K562 (cell line): ENCODE results near the gene DOK3. TPM values are rescaled to one million over a fixed set of nuclear protein-coding genes. Genes with fewer than 3 reads are reported as not detected.

Source experiments
- ATAC-seq: fragments of 200-7000 bp; cut with Tn5 transposase; 3 replicates; pipeline ENCODE4 v1.9.1; 2020; ENCODE audit warnings: moderate library complexity
- BruUV-seq: library from RNA; stranded (reverse); fragments of 400-500 nt; replicated peaks from 2 replicates; lab custom pipeline; 2021; lab: Mats Ljungman, UMichigan
- CTCF ChIA-PET: fragments of 300-600 bp; formaldehyde crosslinking; extraction: SDS; loops from one replicate; lab custom pipeline; 2021; ENCODE audit warnings: low intra/inter-chr PET ratio; lab: Yijun Ruan, JAX
- POLR2A ChIA-PET: fragments of 300-600, 350-650 bp; sonication (Branson Sonifier 250); formaldehyde crosslinking; extraction: SDS; loops from one replicate; lab custom pipeline; 2021; ENCODE audit warnings: antibody characterized with exemption, inconsistent platforms; lab: Yijun Ruan, JAX
- DNase-seq, 4 experiments: peaks; one replicate each; pipeline versions ENCODE4 v3.0.0 to v3.0.0-alpha.2; 2011 to 2018; ENCODE audit warnings: low spot score in 3 of 4, mixed read lengths in 3 of 4; ENCODE audit errors: extremely low read depth in 1 of 4
- FAIRE-seq: peaks from 2 replicates; lab custom pipeline; 2011; peaks lifted over from hg19 to GRCh38; lab: Jason Lieb, UNC
- H2AFZ ChIP-seq: 2 replicates; pipeline ENCODE4 v1.6.0; 2011; ENCODE audit warnings: low read depth, low read length, control low read depth, inconsistent platforms
- H3K27ac ChIP-seq: fragments of 200-600 bp; 3 replicates; pipeline ENCODE4 v1.8.0; 2011; ENCODE audit warnings: low read depth, mild to moderate bottlenecking, control low read depth, inconsistent platforms, low read length, moderate library complexity, mixed read lengths; ENCODE audit errors: extremely low read depth
- H3K27me3 ChIP-seq, 2 experiments: fragments of 300-600 bp in 1 of 2; 2 replicates in 1 of 2; 3 replicates in 1 of 2; pipeline versions ENCODE4 v1.6.0 to v1.8.0; 2011; ENCODE audit warnings: inconsistent platforms in 2 of 2, low read length in 2 of 2, mild to moderate bottlenecking in 1 of 2, mixed read lengths in 1 of 2, moderate library complexity in 1 of 2; ENCODE audit not compliant: control insufficient read depth in 2 of 2, insufficient read depth in 2 of 2
- H3K36me3 ChIP-seq: fragments of 300-600 bp; 3 replicates; pipeline ENCODE4 v1.8.0; 2011; ENCODE audit warnings: mild to moderate bottlenecking, low read length, inconsistent platforms; ENCODE audit not compliant: control insufficient read depth, insufficient read depth
- H3K4me1 ChIP-seq, 2 experiments: fragments of 200-600 bp in 1 of 2; replicated peaks in 1 of 2; 2 replicates in 1 of 2; 3 replicates in 1 of 2; pipeline versions ENCODE4 v1.5.1 to v1.8.0; 2011; ENCODE audit warnings: inconsistent platforms in 2 of 2, low read length in 2 of 2, mild to moderate bottlenecking in 1 of 2, mixed read lengths in 1 of 2, moderate library complexity in 1 of 2; ENCODE audit not compliant: control insufficient read depth in 2 of 2, insufficient read depth in 2 of 2
- H3K4me2 ChIP-seq: 2 replicates; pipeline ENCODE4 v1.6.1; 2011; ENCODE audit warnings: low read length, control low read depth, inconsistent platforms, mixed read lengths; ENCODE audit not compliant: insufficient read depth
- H3K4me3 ChIP-seq: fragments of 200-600 bp; sonication (generic), shearing (Covaris generic); 2 replicates; pipeline ENCODE4 v1.5.1; 2016; ENCODE audit warnings: control low read depth, inconsistent platforms
- H3K79me2 ChIP-seq: fragments of 200-600 bp; 3 replicates; pipeline ENCODE4 v1.8.0; 2011; ENCODE audit warnings: low read length, inconsistent platforms; ENCODE audit not compliant: control insufficient read depth, insufficient read depth
- H3K9ac ChIP-seq, 2 experiments: 2 replicates each; pipeline versions ENCODE4 v1.6.0 to v1.6.1; 2011; ENCODE audit warnings: low read depth in 2 of 2, low read length in 2 of 2, control low read depth in 1 of 2, inconsistent platforms in 1 of 2, mild to moderate bottlenecking in 1 of 2, mixed read lengths in 1 of 2; ENCODE audit not compliant: insufficient read depth in 1 of 2
- H3K9me1 ChIP-seq: one replicate; pipeline ENCODE4 v1.6.0; 2011; ENCODE audit warnings: inconsistent platforms, mild to moderate bottlenecking, low read length, moderate library complexity; ENCODE audit not compliant: control insufficient read depth, insufficient read depth
- H3K9me3 ChIP-seq: replicated peaks from 2 replicates; pipeline ENCODE4 v1.5.1; 2011; ENCODE audit warnings: low read depth, low read length, inconsistent platforms; ENCODE audit not compliant: control insufficient read depth, insufficient read depth
- H4K20me1 ChIP-seq: replicated peaks from 2 replicates; pipeline ENCODE4 v1.6.1; 2011; ENCODE audit warnings: low read length, inconsistent platforms, mixed read lengths; ENCODE audit not compliant: control insufficient read depth, insufficient read depth
- ATF1 ChIP-seq, 2 experiments: fragments of 450-650 bp in 1 of 2; IDR thresholded peaks; 2 replicates each; pipeline ENCODE4 v1.6.1; 2016; ENCODE audit warnings: missing compliant biosample characterization in 1 of 2, missing genetic modification characterization in 1 of 2
- CBFB ChIP-seq: sonication (generic); formaldehyde crosslinking; IDR thresholded peaks from 2 replicates; pipeline ENCODE4 v1.4.0; 2020; ENCODE audit warnings: mild to moderate bottlenecking, missing genetic modification reagents
- CREBBP ChIP-seq: IDR thresholded peaks from one replicate; pipeline ENCODE4 v1.6.1; 2012; ENCODE audit warnings: low read depth, mild to moderate bottlenecking, control low read depth, inconsistent platforms, low read length
- JUN ChIP-seq, 2 experiments: sonication (generic) in 1 of 2; formaldehyde crosslinking in 1 of 2; IDR thresholded peaks; 2 replicates each; pipeline versions ENCODE4 v1.6.1 to v1.8.0; 2012 to 2022; ENCODE audit warnings: borderline replicate concordance in 2 of 2, mild to moderate bottlenecking in 2 of 2, improper control_type of control experiment in 1 of 2, low read depth in 1 of 2, low read length in 1 of 2, missing genetic modification reagents in 1 of 2
- KAT2B ChIP-seq: IDR thresholded peaks from one replicate; pipeline ENCODE4 v1.6.1; 2012; ENCODE audit warnings: low read depth, mild to moderate bottlenecking, control low read depth, inconsistent platforms, low read length, moderate library complexity
- KLF6 ChIP-seq: fragments of 250-450 bp; sonication (Bioruptor Pico); IDR thresholded peaks from 2 replicates; pipeline ENCODE4 v1.4.0; 2020; ENCODE audit warnings: mild to moderate bottlenecking, moderate library complexity, borderline replicate concordance
- MCM2 ChIP-seq: fragments of 450-650 bp; IDR thresholded peaks from 2 replicates; pipeline ENCODE4 v1.6.1; 2017; ENCODE audit warnings: low read depth, mild to moderate bottlenecking
- NFATC3 ChIP-seq: fragments of 450-650 bp; IDR thresholded peaks from 2 replicates; pipeline ENCODE4 v1.6.1; 2017; ENCODE audit warnings: mild to moderate bottlenecking
- RBM25 ChIP-seq: fragments of 200-400 bp; formaldehyde crosslinking; IDR thresholded peaks from 2 replicates; pipeline ENCODE4 v1.6.1; 2018; ENCODE audit warnings: low read length, low read depth, moderate library complexity; ENCODE audit not compliant: severe bottlenecking
- TBL1XR1 ChIP-seq, 2 experiments: IDR thresholded peaks; 2 replicates each; pipeline ENCODE4 v1.6.1; 2012; ENCODE audit warnings: improper control_type of control experiment in 2 of 2, low read length in 2 of 2, mild to moderate bottlenecking in 1 of 2
- WGBS: fragments of 100-300 bp; shearing (Covaris generic); methylation state at CpG from one replicate; pipeline ENCODE4 v1.1.6; 2016; ENCODE audit warnings: low coverage, mixed read lengths; ENCODE audit not compliant: insufficient coverage; ENCODE audit errors: missing lambda C conversion rate; 5-methylcytosine and 5-hydroxymethylcytosine counted together
- in situ Hi-C: fragments of 300-500 bp; cut with MboI; formaldehyde crosslinking; loops from 4 replicates; pipeline ENCODE4 v1.15.0; 2018; ENCODE audit warnings: inconsistent platforms, mixed read lengths
- intact Hi-C: fragments of 100-400 bp; cut with micrococcal nuclease; formaldehyde crosslinking; loops from 2 replicates; pipeline ENCODE4 v1.14.2; 2022
- polyA plus RNA-seq, 8 experiments: library from polyadenylated mRNA; depleted of rRNA in 4 of 8; stranded (reverse) in 5 of 8; unstranded in 3 of 8; fragments of >200 nt; fragmentation: Nextera tagmentation in 2 of 8; fragmentation: Illumina TruSeq in 1 of 8; extraction: Ambion mirVana in 2 of 8; extraction: Trizol in 1 of 8; gene quantifications; 2 replicates each; pipeline versions ENCODE4 v1.2.1 to v1.2.3, GENCODE V29; 2011 to 2014; ENCODE audit warnings: inconsistent platforms in 1 of 8, missing spikeins in 1 of 8
- total RNA-seq, 7 experiments: library from RNA; depleted of rRNA in 6 of 7; stranded (reverse); fragments of >200 nt in 6 of 7; fragmentation: Illumina TruSeq in 2 of 7; extraction: Trizol in 2 of 7; gene quantifications; 2 replicates each; pipeline versions ENCODE4 v1.2.1 to v1.2.3, GENCODE V29; 2011 to 2021; ENCODE audit warnings: low replicate concordance in 1 of 7
- TF ChIP-seq, protein P1 (sequence below): sonication (generic); formaldehyde crosslinking; IDR thresholded peaks from 2 replicates; pipeline ENCODE4 v1.8.1; 2023; ENCODE audit warnings: mild to moderate bottlenecking, missing genetic modification reagents
- TF ChIP-seq, protein P2 (sequence below): fragments of 250-450 bp; sonication (Bioruptor Pico); IDR thresholded peaks from 2 replicates; pipeline ENCODE4 v1.8.0; 2022; ENCODE audit warnings: moderate library complexity, mild to moderate bottlenecking, inconsistent platforms
- TF ChIP-seq, protein P3 (sequence below): sonication (generic); formaldehyde crosslinking; IDR thresholded peaks from 2 replicates; pipeline ENCODE4 v1.8.0; 2022; ENCODE audit warnings: mild to moderate bottlenecking, missing genetic modification reagents

DOK3 gene
- total and polyA plus RNA-seq, 9 of the 15 experiments (the other 6 are each of a cell fraction or from before 2014, with no cell fraction given) = 1.3 to 23.0 (median 8.0) TPM

DNA sequence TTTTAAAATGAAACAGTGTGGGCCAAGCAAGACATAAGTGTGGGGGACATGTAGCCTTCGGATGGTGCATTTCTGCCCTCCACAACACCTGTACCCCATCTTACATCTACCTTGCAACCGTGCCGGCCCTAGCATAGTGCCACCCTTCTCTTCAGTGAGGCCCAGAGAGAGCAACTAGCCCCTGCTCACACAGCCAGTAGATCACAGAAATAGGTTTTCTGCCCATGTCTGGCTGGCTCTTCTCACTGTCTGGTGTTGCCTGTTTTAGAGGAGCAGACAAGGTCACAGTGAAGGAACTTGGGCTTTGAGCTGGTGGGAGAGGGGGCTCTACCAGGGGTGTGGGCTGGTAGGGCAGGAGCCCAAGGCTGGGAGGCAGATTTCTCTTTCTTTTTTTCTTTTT lies 23.4 kb downstream of the DOK3 start:
- no peak overlapping the region for H3K4me3 ChIP-seq
- no TSS peak for BruUV-seq

More for the DNA sequence above, 23.4 kb downstream of the DOK3 start:
- CTCF ChIA-PET = no interaction called here
- H3K27ac ChIP-seq = no peak overlapping the region
- POLR2A ChIA-PET = interaction anchor here (0.6 to 2.4 kb wide), 5 partner anchors 8 to 107 kb away, joined by 3 to 14 read pairs (median 4); no protein-coding TSS in a partner anchor
- H3K27me3 ChIP-seq = no peaks in the 10 kb centered on the region
- no peak overlapping the region for H2AFZ ChIP-seq
- peaks cover 76% of the 10 kb centered on the region; the same call in 2 of the 3 replicates for H3K36me3 ChIP-seq
- peaks cover under 1 to 47% of the 10 kb centered on the region in 2 experiments; a peak in 3 of 5 replicates for H3K4me1 ChIP-seq
- intact Hi-C loops (no loop called here), in situ Hi-C loops (no loop called here)
- ATAC-seq = no peak
- no peak overlapping the region for H3K4me2 ChIP-seq
- no peak for FAIRE-seq
- TF ChIP-seq CBFB (CRISPR knock-in tag) (no peak), KAT2B (no peak), KLF6 (no peak), RBM25 (no peak), JUN (IDR thresholded peaks at IDR 0.05; ENCODE audit: borderline replicate concordance, low read depth, low read length) (no peak), JUN (CRISPR knock-in tag; IDR thresholded peaks at IDR 0.05; ENCODE audit: borderline replicate concordance) (no peak), NFATC3 (no peak), CREBBP (no peak), MCM2 (no peak), TBL1XR1 (IDR thresholded peaks at IDR 0.05; ENCODE audit: low read length in 2 of 2) (no peak), ATF1 (CRISPR knock-in tag; IDR thresholded peaks at IDR 0.05) (no peak), ATF1 (tag; IDR thresholded peaks at IDR 0.05) (no peak)
- TF ChIP-seq, protein P1, sequence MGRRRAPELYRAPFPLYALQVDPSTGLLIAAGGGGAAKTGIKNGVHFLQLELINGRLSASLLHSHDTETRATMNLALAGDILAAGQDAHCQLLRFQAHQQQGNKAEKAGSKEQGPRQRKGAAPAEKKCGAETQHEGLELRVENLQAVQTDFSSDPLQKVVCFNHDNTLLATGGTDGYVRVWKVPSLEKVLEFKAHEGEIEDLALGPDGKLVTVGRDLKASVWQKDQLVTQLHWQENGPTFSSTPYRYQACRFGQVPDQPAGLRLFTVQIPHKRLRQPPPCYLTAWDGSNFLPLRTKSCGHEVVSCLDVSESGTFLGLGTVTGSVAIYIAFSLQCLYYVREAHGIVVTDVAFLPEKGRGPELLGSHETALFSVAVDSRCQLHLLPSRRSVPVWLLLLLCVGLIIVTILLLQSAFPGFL (CRISPR knock-in tag) = no peak
- TF ChIP-seq, protein P2, sequence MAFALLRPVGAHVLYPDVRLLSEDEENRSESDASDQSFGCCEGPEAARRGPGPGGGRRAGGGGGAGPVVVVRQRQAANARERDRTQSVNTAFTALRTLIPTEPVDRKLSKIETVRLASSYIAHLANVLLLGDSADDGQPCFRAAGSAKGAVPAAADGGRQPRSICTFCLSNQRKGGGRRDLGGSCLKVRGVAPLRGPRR = no peak
- TF ChIP-seq, protein P3, sequence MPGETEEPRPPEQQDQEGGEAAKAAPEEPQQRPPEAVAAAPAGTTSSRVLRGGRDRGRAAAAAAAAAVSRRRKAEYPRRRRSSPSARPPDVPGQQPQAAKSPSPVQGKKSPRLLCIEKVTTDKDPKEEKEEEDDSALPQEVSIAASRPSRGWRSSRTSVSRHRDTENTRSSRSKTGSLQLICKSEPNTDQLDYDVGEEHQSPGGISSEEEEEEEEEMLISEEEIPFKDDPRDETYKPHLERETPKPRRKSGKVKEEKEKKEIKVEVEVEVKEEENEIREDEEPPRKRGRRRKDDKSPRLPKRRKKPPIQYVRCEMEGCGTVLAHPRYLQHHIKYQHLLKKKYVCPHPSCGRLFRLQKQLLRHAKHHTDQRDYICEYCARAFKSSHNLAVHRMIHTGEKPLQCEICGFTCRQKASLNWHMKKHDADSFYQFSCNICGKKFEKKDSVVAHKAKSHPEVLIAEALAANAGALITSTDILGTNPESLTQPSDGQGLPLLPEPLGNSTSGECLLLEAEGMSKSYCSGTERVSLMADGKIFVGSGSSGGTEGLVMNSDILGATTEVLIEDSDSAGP (CRISPR knock-in tag) = no peak
- 0 out of 2 replicates have a peak, but pooled peaks cover 3% of the 10 kb centered on the region for H4K20me1 ChIP-seq
- no peaks in the 10 kb centered on the region for H3K9me3 ChIP-seq
- no peak overlapping the region; a peak in 1 of 4 replicates for H3K9ac ChIP-seq
- no peaks in the 10 kb centered on the region for H3K79me2 ChIP-seq
- no peak for DNase-seq
- WGBS = 98% methylated on average over 3 of the region's 3 CpGs
- no peaks in the 10 kb centered on the region for H3K9me1 ChIP-seq
